ENCODE data around the gene C22orf23. TPM values are rescaled to one million over a fixed set of nuclear protein-coding genes. Genes with fewer than 3 reads are reported as not detected.

C22orf23 gene
- total and polyA plus RNA-seq, 2 of the 13 experiments (the other 11 are each of a cell fraction or from before 2014, with no cell fraction given) = 0.21 to 0.24 TPM

DNA sequence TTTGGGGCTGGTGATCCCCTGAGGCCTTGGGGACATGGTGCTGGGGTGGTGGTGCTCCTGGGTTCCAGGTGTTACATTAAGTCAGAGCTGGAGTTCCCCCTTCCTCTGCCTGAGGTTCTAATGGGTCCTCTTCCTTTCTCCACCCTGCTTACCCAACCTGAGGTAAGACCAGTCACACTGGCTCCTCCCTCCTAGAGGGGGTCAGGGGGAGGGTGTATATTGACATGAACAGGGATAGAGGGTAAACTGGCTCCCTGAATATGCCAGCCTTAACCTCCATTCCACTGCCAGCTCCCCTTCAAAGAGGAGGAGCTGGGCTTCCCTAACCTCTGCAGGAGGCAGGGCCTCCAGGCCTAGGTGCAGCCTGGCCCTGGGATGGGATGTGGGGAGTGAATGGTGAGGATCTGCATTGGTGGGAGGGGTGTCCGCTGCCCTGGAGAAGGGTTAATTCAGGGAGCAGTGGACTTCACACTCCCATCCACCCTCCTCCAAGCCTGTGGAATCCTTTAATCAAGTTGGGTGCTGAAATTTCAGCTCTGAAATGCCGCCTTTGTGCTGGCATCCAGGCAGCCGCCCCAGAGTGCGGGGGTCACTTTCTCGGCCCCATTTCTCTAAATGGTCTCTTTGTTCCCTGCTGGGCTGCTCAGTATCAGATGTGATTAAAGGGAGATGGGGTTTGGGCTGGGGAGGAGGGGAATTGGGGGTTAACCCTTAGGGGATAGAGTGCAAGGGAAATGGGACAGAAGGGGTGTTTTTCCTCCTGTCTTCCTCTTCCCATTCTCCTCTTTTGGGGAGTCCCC is 15.3 kb upstream of the C22orf23 start (continued):
- peak; percentile 68; the same call in 1 of the 2 replicates for TF ChIP-seq HNRNPL (IDR thresholded peaks at IDR 0.05; ENCODE audit: low read depth, low read length)
- peak; percentile 58; the same call in 1 of the 2 replicates for TF ChIP-seq HDAC2 (CRISPR knock-in tag; IDR thresholded peaks at IDR 0.05)
- TF ChIP-seq NFIB (CRISPR knock-in tag; IDR thresholded peaks at IDR 0.05; ENCODE audit: borderline replicate concordance) = no peak
- TF ChIP-seq, protein P1, sequence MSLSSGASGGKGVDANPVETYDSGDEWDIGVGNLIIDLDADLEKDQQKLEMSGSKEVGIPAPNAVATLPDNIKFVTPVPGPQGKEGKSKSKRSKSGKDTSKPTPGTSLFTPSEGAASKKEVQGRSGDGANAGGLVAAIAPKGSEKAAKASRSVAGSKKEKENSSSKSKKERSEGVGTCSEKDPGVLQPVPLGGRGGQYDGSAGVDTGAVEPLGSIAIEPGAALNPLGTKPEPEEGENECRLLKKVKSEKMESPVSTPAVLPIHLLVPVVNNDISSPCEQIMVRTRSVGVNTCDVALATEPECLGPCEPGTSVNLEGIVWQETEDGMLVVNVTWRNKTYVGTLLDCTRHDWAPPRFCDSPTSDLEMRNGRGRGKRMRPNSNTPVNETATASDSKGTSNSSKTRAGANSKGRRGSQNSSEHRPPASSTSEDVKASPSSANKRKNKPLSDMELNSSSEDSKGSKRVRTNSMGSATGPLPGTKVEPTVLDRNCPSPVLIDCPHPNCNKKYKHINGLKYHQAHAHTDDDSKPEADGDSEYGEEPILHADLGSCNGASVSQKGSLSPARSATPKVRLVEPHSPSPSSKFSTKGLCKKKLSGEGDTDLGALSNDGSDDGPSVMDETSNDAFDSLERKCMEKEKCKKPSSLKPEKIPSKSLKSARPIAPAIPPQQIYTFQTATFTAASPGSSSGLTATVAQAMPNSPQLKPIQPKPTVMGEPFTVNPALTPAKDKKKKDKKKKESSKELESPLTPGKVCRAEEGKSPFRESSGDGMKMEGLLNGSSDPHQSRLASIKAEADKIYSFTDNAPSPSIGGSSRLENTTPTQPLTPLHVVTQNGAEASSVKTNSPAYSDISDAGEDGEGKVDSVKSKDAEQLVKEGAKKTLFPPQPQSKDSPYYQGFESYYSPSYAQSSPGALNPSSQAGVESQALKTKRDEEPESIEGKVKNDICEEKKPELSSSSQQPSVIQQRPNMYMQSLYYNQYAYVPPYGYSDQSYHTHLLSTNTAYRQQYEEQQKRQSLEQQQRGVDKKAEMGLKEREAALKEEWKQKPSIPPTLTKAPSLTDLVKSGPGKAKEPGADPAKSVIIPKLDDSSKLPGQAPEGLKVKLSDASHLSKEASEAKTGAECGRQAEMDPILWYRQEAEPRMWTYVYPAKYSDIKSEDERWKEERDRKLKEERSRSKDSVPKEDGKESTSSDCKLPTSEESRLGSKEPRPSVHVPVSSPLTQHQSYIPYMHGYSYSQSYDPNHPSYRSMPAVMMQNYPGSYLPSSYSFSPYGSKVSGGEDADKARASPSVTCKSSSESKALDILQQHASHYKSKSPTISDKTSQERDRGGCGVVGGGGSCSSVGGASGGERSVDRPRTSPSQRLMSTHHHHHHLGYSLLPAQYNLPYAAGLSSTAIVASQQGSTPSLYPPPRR (CRISPR knock-in tag; IDR thresholded peaks at IDR 0.05; ENCODE audit: borderline replicate concordance) = peak; percentile 53
- TF ChIP-seq TBX3 (IDR thresholded peaks at IDR 0.05; ENCODE audit: borderline replicate concordance) = peak; percentile 61; the same call in 1 of the 2 replicates
- peak; percentile 96; the same call in 1 of the 2 replicates for TF ChIP-seq TBX2 (CRISPR knock-in tag; IDR thresholded peaks at IDR 0.05; ENCODE audit: borderline replicate concordance)
- TF ChIP-seq, protein P2, sequence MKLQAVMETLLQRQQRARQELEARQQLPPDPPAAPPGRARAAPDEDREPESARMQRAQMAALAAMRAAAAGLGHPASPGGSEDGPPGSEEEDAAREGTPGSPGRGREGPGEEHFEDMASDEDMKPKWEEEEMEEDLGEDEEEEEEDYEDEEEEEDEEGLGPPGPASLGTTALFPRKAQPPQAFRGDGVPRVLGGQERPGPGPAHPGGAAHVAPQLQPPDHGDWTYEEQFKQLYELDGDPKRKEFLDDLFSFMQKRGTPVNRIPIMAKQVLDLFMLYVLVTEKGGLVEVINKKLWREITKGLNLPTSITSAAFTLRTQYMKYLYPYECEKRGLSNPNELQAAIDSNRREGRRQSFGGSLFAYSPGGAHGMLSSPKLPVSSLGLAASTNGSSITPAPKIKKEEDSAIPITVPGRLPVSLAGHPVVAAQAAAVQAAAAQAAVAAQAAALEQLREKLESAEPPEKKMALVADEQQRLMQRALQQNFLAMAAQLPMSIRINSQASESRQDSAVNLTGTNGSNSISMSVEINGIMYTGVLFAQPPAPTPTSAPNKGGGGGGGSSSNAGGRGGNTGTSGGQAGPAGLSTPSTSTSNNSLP (IDR thresholded peaks at IDR 0.05; ENCODE audit: low read depth, low read length) = peak; percentile 44; the same call in 1 of the 2 replicates
- TF ChIP-seq ZNF569 (CRISPR knock-in tag; IDR thresholded peaks at IDR 0.05; ENCODE audit: borderline replicate concordance) = no peak
- TF ChIP-seq ASH2L (IDR thresholded peaks at IDR 0.05; ENCODE audit: insufficient read length, low read depth, low read length) = no peak
- TF ChIP-seq ZNF350 (CRISPR knock-in tag; IDR thresholded peaks at IDR 0.05; ENCODE audit: borderline replicate concordance, low read depth) = no peak
- TF ChIP-seq, protein P3, sequence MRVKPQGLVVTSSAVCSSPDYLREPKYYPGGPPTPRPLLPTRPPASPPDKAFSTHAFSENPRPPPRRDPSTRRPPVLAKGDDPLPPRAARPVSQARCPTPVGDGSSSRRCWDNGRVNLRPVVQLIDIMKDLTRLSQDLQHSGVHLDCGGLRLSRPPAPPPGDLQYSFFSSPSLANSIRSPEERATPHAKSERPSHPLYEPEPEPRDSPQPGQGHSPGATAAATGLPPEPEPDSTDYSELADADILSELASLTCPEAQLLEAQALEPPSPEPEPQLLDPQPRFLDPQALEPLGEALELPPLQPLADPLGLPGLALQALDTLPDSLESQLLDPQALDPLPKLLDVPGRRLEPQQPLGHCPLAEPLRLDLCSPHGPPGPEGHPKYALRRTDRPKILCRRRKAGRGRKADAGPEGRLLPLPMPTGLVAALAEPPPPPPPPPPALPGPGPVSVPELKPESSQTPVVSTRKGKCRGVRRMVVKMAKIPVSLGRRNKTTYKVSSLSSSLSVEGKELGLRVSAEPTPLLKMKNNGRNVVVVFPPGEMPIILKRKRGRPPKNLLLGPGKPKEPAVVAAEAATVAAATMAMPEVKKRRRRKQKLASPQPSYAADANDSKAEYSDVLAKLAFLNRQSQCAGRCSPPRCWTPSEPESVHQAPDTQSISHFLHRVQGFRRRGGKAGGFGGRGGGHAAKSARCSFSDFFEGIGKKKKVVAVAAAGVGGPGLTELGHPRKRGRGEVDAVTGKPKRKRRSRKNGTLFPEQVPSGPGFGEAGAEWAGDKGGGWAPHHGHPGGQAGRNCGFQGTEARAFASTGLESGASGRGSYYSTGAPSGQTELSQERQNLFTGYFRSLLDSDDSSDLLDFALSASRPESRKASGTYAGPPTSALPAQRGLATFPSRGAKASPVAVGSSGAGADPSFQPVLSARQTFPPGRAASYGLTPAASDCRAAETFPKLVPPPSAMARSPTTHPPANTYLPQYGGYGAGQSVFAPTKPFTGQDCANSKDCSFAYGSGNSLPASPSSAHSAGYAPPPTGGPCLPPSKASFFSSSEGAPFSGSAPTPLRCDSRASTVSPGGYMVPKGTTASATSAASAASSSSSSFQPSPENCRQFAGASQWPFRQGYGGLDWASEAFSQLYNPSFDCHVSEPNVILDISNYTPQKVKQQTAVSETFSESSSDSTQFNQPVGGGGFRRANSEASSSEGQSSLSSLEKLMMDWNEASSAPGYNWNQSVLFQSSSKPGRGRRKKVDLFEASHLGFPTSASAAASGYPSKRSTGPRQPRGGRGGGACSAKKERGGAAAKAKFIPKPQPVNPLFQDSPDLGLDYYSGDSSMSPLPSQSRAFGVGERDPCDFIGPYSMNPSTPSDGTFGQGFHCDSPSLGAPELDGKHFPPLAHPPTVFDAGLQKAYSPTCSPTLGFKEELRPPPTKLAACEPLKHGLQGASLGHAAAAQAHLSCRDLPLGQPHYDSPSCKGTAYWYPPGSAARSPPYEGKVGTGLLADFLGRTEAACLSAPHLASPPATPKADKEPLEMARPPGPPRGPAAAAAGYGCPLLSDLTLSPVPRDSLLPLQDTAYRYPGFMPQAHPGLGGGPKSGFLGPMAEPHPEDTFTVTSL (CRISPR knock-in tag; IDR thresholded peaks at IDR 0.05; ENCODE audit: borderline replicate concordance) = no peak
- TF ChIP-seq ZNF570 (CRISPR knock-in tag; IDR thresholded peaks at IDR 0.05; ENCODE audit: borderline replicate concordance) = no peak
- peak; percentile 58 for TF ChIP-seq TEAD3 (CRISPR knock-in tag; optimal IDR thresholded peaks at IDR 0.05; ENCODE audit: borderline replicate concordance)
- peak; percentile 23 for TF ChIP-seq RBM22 (optimal IDR thresholded peaks at IDR 0.05; ENCODE audit: low read length)
- peak; percentile 85 for TF ChIP-seq HNF4G (IDR thresholded peaks at IDR 0.05; ENCODE audit: borderline replicate concordance, low read depth, low read length)
- no peak for TF ChIP-seq HNF4G (CRISPR knock-in tag; IDR thresholded peaks at IDR 0.05; ENCODE audit: borderline replicate concordance, low read depth)

All from HepG2 (cell line).